Effector memory CD8-positive, alpha-beta T cell (primary cell): Measurements from ENCODE around the gene TXNDC11.

Experiments
- ATAC-seq: fragments of 150-1000 bp; cut with Tn5 transposase; replicated peaks from 2 replicates; pipeline ENCODE4 v1.10.0; 2021; ENCODE audit warnings: mild to moderate bottlenecking, moderate library complexity
- DNase-seq, 3 experiments: peaks; one replicate each; pipeline ENCODE4 v3.0.0; 2021
- H3K27ac Mint-ChIP-seq, 2 donors: one replicate each; pipeline ENCODE4 v1.8.0; 2022; ENCODE audit warnings: mild to moderate bottlenecking in 2 of 2, mixed read lengths in 2 of 2, moderate library complexity in 2 of 2
- H3K27me3 Mint-ChIP-seq, 2 donors: one replicate each; pipeline ENCODE4 v1.8.0; 2022; ENCODE audit warnings: mixed read lengths in 2 of 2
- H3K36me3 Mint-ChIP-seq: one replicate; pipeline ENCODE4 v1.8.0; 2022; ENCODE audit warnings: mild to moderate bottlenecking, moderate library complexity, mixed read lengths; ENCODE audit not compliant: insufficient read depth
- H3K4me1 Mint-ChIP-seq, 2 donors: one replicate each; pipeline ENCODE4 v1.8.0; 2022; ENCODE audit warnings: low read depth in 2 of 2, mixed read lengths in 2 of 2
- H3K4me3 Mint-ChIP-seq, 2 donors: one replicate each; pipeline ENCODE4 v1.8.0; 2022; ENCODE audit warnings: mild to moderate bottlenecking in 2 of 2, mixed read lengths in 2 of 2, moderate library complexity in 2 of 2
- H3K9me3 Mint-ChIP-seq, 2 donors: one replicate each; pipeline ENCODE4 v1.8.0; 2022; ENCODE audit warnings: mixed read lengths in 2 of 2

The TXNDC11 gene

DNA sequence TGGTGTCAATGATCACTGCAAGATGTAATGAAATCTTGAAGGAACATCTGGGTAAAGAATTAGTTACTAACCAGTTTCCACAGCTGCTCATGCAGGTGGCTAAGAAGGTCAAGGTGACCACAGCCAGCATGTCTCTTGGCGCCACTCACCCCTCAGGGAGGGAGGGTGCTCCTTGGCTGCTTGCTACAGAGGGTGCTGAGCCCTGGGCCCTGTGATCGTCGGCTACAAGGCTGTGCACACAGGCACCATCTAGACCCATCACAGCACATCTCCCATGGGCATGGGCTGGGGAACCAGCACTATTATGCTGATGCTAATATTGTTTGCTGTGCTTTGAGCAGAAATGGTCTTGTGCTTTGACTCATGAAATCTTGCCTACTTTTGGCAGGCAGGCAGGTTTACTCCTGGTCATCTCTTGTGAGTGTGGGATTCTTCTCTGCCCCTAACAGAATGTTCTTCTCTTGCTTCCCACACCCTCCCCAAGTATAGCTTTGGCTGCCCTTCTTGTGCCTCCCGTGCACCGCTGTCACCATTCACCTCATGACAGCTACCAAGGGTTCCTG, 36.4 kb downstream of the TXNDC11 start:
- ATAC-seq, result no peak
- DNase-seq, result no peak
- Mint-ChIP-seq H3K9me3 (no peaks in the 10 kb centered on the region), H3K4me3 (no peak overlapping the region), H3K27ac (peak overlapping the region in 1 of 2 donors; percentile 54), H3K4me1 (peaks cover 3 to 30% of the 10 kb centered on the region in 2 donors), H3K27me3 (no peaks in the 10 kb centered on the region), H3K36me3 (peaks cover 70% of the 10 kb centered on the region)

DNA sequence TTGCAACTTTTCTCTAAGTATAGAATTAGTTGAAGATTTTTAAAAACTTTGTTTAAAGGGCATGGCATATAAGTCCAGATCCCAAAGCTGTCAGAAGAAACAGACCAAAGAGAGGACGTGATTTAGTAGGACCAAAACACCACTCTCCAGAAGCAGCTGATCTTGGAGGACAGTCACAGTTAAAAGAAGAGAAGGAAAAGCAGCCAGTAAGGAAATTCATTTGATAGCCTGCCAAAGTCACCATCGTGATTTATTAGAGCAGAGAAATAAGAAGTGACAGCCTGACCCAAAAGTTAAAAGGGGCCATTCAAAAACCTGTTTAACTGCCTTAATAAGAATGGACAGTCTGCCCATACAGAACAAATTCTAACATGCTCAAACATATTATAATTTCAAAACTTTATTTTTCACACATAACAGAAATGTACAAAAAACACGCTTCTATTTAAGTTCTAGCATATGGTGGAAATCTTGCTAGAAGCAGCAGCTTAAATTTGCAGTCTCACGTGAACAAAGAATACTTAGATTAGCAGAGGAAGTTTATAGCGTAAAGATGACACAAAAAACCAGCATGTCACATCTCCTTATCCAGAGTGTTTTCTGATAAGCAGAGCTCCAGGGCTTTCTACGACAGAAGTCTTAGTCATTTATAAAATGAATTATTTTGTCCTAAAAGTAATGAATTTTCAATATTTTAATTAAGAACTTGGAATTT, 37.2 kb downstream of the TXNDC11 start:
- Mint-ChIP-seq H3K27me3 (no peaks in the 10 kb centered on the region), H3K4me3 (no peak overlapping the region), H3K27ac (peak overlapping the region in 1 of 2 donors; percentile 59), H3K4me1 (peaks cover 6 to 30% of the 10 kb centered on the region in 2 donors), H3K9me3 (no peaks in the 10 kb centered on the region), H3K36me3 (peaks cover 72% of the 10 kb centered on the region)
- DNase-seq (no peak), ATAC-seq (no peak)

DNA sequence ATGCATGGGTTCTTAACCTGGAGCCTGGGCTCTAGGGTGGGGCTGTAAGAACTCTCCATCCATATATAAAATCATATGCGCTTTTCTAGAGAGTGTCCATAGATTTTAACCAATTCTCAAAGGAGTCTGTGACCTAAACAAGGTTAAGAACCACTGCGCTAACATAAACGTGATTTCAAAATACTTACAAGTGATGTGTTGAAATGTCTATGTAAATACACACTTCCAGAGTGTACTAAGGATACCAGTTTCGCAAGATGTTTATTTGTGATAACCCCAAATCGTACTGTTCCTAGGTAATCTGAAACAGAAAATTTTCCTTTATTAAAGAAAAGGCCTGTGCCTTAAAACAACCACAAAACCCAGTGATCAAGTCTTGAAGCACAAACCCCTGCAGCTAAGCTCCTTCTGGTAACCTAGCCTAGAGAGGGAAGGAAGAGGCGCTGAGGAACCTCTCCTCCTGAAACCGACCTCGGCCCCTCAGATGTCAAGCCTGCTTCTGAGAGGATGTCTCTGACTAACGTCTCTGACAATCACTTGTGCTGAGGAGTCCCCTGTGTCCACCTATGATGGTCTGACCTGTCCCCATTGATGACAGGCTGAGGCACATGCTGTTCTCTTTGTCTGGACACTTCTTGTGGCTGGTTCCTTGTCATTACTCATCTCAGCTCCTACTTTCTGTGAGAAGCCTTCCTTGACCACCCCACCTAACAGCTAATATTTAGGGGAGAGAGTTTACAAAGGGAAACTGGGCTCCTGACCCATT, 42.2 kb downstream of the TXNDC11 start:
- H3K27ac Mint-ChIP-seq, result peak overlapping the region in 1 of 2 donors; percentile 42
- H3K4me3 Mint-ChIP-seq, result no peak overlapping the region
- H3K4me1 Mint-ChIP-seq, result peaks cover 29 to 62% of the 10 kb centered on the region in 2 donors
- DNase-seq (no peak), ATAC-seq (no peak)
- peaks cover 79% of the 10 kb centered on the region for H3K36me3 Mint-ChIP-seq
- no peaks in the 10 kb centered on the region for H3K9me3 Mint-ChIP-seq
- H3K27me3 Mint-ChIP-seq, result no peaks in the 10 kb centered on the region

DNA sequence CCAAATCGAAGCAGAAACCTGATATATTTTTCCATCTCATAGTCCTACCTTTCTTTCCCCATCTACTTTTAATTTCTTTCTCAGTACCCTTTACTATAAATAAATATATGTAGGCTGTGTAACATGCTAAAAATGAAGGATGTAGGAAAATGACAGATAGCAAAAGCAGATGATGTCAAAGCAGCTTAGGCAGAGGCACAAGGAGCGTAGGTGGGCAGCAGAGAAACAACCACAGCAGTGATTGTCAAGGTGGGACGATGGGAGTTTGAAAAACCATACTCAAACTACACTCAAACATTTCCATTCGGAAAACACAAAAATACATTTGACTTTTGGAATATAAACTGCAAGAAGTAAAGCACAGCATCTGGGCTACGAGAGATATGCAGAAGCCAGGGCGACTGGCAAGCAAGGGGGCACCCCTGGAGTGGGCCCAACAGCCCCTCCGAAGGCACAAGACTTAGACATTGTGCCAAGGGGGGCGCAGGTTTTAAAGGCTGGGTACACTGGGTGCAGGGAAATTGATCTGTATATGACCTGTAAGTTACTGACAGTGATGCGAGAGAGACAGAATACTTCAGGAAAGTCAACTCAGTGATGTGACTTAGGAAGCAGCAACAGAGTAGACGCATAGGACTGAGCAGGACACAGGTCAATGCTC, 43.3 kb downstream of the TXNDC11 start:
- peaks cover 26 to 58% of the 10 kb centered on the region in 2 donors for H3K4me1 Mint-ChIP-seq
- peaks cover 81% of the 10 kb centered on the region for H3K36me3 Mint-ChIP-seq
- no peak for ATAC-seq
- H3K27me3 Mint-ChIP-seq, result no peaks in the 10 kb centered on the region
- no peaks in the 10 kb centered on the region for H3K9me3 Mint-ChIP-seq
- no peak for DNase-seq
- H3K27ac Mint-ChIP-seq, result no peak overlapping the region
- no peak overlapping the region for H3K4me3 Mint-ChIP-seq

DNA sequence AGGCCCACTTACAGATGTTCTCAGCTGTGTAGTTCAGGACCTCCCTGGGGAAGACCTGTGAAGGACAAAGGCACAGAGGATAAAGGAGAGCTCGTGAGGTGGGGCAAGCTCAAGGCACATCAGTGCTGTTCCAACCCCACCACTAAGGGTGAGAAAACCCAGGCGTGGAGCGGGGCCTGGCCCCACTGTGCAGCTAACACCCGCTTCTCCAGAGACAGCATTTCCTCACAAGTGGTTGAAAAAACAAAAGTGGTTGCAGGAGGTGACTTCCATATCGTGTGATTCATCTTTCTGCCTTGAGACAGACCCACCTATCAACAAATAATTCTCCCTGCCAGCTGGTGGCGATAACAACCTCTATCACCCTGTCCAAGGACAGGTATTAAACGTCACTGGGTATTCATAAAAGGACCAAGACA, 44.4 kb downstream of the TXNDC11 start:
- Mint-ChIP-seq H3K9me3 (no peaks in the 10 kb centered on the region), H3K4me3 (no peak overlapping the region), H3K27ac (peak overlapping the region; percentile 23 to 87), H3K27me3 (no peaks in the 10 kb centered on the region), H3K36me3 (peaks cover 84% of the 10 kb centered on the region), H3K4me1 (peaks cover 26 to 47% of the 10 kb centered on the region in 2 donors)
- ATAC-seq (peak; percentile 74), DNase-seq (no peak)

DNA sequence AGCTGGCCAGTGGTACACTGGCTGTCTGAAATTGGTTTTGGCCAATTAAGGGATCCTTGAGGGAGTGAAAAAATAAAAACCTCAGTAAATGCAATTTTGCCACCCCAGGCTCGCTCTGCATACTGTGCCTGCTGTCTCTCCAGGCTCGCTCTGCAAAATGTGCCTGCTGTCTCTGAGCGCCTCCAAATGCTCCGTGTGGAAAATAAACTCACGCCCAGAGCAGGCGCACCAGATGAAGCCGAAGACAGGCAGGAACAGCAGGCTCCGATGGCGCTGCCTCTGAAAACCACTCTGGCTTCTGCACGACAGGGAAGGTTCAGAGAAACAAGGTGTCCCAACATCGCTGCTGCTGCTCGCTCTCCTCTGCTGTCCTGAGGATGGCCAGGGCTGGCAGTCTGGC, 45.3 kb downstream of the TXNDC11 start:
- peaks cover 81% of the 10 kb centered on the region for H3K36me3 Mint-ChIP-seq

DNA sequence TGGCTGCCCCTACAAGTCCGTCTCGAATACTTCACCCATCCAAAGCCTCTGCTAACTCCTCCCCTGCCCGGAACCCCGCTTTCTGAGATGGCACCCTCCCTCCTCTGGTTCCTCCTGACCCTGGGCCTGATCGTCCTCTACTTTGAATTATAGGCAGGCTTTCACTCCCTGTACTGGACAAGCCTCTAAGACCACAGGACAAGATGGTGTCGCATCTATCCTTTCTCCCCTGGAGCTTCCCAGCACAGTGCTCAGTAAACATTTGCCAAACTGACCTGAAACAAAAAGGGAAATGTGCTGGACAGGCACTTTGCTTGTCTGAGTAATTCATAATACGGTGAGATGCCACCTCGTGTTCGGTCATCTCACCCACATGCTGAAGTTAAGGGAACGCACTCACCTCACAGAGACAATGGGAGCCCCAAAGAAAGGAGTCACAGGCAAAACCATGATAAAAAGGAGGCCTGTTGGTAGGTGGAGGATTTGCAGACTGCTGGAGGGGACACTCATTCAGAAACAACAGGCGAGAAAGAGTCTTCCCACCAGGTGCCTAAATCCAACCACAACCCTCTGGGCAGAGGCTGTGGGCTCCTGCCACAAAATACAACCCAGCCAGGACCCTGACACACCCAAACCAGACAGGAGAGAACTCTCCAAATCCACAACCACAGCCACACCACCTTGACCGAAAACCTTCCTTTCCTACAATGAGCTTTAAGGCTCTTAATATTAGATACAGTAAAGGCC, 46.2 kb downstream of the TXNDC11 start:
- no peaks in the 10 kb centered on the region for H3K27me3 Mint-ChIP-seq
- no peak overlapping the region for H3K4me3 Mint-ChIP-seq
- peaks cover 83% of the 10 kb centered on the region for H3K36me3 Mint-ChIP-seq
- no peaks in the 10 kb centered on the region for H3K9me3 Mint-ChIP-seq
- DNase-seq, result no peak
- peak overlapping the region; percentile 83 to 87 for H3K27ac Mint-ChIP-seq
- peaks cover 29 to 36% of the 10 kb centered on the region in 2 donors for H3K4me1 Mint-ChIP-seq
- ATAC-seq, result no peak

More for the DNA sequence above, 45.3 kb downstream of the TXNDC11 start:
- Mint-ChIP-seq H3K27me3 (no peaks in the 10 kb centered on the region), H3K4me1 (peaks cover 26 to 40% of the 10 kb centered on the region in 2 donors), H3K9me3 (no peaks in the 10 kb centered on the region), H3K4me3 (no peak overlapping the region), H3K27ac (peak overlapping the region; percentile 83 to 87)
- DNase-seq (no peak), ATAC-seq (no peak)

DNA sequence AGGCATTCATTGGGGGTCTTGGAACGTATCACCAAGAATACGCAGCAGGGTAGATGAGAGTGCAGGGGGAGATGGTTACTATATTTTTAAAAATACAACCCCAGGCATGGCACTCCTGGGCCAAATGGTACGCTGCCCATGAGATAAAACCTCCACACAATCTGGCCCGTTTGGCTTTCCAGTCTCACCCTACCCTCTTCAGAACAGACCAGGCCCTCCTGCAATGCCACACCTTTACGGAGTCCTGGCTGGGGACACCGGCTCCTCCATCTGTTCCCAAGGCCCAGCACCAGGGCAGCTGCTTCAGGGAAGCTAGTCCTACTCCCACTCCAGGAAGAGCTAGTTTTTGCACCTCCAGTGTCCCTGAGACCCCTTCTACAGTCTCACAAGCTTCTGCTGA, 50.0 kb downstream of the TXNDC11 start:
- H3K27ac Mint-ChIP-seq, result peak overlapping the region; percentile 2 to 77

DNA sequence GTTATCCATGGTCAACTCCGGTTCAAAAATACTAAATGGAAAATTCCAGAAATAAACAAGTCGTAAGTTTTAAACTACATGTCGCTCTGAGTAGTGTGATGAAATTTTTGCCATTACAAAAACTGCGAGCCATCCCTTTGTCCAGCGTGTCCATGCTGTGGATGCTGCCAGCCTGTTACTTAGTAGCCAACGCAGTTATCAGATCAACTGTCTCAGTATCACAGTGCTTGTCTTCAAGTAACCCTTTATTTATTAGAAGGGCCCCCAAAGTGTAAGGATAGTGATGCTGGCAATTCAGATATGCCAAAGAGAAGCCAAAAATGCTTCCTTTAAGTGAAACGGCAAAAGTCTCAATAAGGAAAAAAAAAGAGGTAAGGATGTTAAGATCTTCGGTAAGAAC, 50.5 kb downstream of the TXNDC11 start:
- ATAC-seq (no peak), DNase-seq (no peak)
- Mint-ChIP-seq H3K4me1 (peaks cover 13 to 22% of the 10 kb centered on the region in 2 donors), H3K4me3 (no peak overlapping the region), H3K36me3 (peaks cover 86% of the 10 kb centered on the region), H3K27ac (peak overlapping the region in 1 of 2 donors; percentile 2), H3K9me3 (no peaks in the 10 kb centered on the region), H3K27me3 (no peaks in the 10 kb centered on the region)

More for the DNA sequence above, 50.0 kb downstream of the TXNDC11 start:
- H3K4me1 Mint-ChIP-seq, result peaks cover 12 to 24% of the 10 kb centered on the region in 2 donors
- peaks cover 86% of the 10 kb centered on the region for H3K36me3 Mint-ChIP-seq
- H3K27me3 Mint-ChIP-seq, result no peaks in the 10 kb centered on the region
- H3K4me3 Mint-ChIP-seq, result no peak overlapping the region
- ATAC-seq (no peak), DNase-seq (no peak)
- H3K9me3 Mint-ChIP-seq, result no peaks in the 10 kb centered on the region

DNA sequence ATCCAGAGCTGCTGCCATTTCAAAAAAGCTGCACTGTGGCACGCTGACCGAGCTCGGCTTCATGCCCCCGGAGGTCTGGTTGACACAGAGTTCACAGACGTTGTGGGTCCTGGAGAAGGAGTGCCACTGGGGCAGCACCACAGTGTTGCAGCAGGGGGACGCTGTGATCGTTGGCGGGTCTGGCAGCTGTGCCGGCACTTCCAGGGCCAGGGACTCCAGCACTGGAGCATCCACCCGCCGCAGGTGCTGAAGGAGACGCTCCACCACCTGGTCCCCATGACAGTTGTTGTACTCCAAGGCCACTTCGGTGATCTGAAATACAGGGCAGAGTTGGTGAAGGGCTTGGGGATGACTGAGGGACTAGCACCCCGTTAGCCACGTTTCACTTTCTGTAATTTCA, 50.9 kb downstream of the TXNDC11 start:
- no peaks in the 10 kb centered on the region for H3K27me3 Mint-ChIP-seq
- H3K27ac Mint-ChIP-seq, result no peak overlapping the region
- H3K4me1 Mint-ChIP-seq, result peaks cover 13 to 21% of the 10 kb centered on the region in 2 donors

DNA sequence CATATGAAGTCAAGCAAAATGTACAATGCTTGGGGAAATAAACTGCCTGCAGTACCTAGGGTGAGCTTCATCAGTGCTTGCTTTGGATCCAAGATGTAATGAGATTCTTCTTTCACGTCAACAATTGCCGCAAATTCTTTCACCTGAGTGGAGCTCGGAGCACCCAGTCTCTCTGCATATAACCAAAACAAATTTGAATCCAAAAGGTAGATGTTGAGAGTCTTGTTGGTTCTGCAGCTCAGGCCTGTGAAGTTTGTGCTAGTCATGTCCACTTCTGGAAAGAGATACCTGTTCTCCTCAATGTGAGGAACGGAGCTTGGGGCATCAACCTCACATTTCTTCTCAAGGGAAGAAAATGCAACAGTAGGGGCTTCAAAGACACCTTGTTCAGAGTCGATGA, 51.4 kb downstream of the TXNDC11 start:
- ATAC-seq (no peak), DNase-seq (no peak)
- Mint-ChIP-seq H3K27me3 (no peaks in the 10 kb centered on the region), H3K9me3 (no peaks in the 10 kb centered on the region), H3K36me3 (peaks cover 87% of the 10 kb centered on the region), H3K27ac (peak overlapping the region in 1 of 2 donors; percentile 74), H3K4me3 (no peak overlapping the region), H3K4me1 (peaks cover 8 to 16% of the 10 kb centered on the region in 2 donors)

More for the DNA sequence above, 50.9 kb downstream of the TXNDC11 start:
- no peak for ATAC-seq
- H3K9me3 Mint-ChIP-seq, result no peaks in the 10 kb centered on the region
- H3K36me3 Mint-ChIP-seq, result peaks cover 86% of the 10 kb centered on the region
- H3K4me3 Mint-ChIP-seq, result no peak overlapping the region
- no peak for DNase-seq

DNA sequence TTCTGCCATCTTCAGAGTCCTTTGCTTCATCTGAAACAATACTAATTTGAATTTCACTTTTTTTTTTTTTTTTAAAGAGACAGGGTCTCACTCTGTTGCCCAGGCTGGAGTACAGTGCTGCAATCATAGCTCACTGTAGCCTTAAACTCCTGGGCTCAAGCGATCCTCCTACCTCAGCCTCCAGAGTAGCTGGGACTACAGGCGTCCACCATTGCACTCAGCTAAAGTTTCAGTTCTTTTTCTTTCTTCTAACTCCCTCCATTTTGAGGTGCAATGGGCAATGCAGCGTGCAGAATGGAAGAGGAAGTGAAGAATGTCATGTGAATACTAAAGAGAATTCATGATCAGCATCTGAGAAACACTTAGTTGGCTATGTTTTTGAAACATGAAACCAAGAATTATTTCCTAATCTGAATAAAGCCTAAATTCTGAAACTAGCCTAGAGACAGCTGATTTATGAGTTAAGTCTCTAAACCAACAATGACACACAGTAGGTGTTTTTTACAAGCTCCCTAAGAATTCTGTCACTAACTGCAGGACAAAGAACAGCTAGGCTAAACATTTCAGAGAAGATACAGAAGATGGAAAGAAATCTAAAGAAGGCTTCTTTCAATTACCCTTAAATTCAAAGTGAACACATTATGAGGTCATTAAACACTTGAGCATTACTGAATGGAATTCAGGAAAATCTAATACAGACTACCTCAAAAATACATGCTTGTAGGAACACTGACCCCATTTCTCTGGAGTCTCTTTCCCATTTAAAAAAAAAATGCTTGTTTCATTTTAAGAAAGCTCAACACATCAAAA, 53.4 kb downstream of the TXNDC11 start:
- no peaks in the 10 kb centered on the region for H3K27me3 Mint-ChIP-seq
- H3K4me1 Mint-ChIP-seq, result peaks cover 5 to 7% of the 10 kb centered on the region in 2 donors
- H3K27ac Mint-ChIP-seq, result peak overlapping the region in 1 of 2 donors; percentile 46
- ATAC-seq (peak; percentile 47), DNase-seq (no peak)
- H3K4me3 Mint-ChIP-seq, result no peak overlapping the region
- no peaks in the 10 kb centered on the region for H3K9me3 Mint-ChIP-seq
- H3K36me3 Mint-ChIP-seq, result peaks cover 89% of the 10 kb centered on the region
